Ascending aorta (tissue), 2 donors: ENCODE results near the gene ACOT4. TPM values are rescaled to one million over a fixed set of nuclear protein-coding genes. Genes with fewer than 3 reads are reported as not detected.
"Not testable (repeated sequence)": the region's sequence is repeated elsewhere in the genome, so short reads cannot be mapped to it uniquely, and the experiment has no call there.

Experiments
- DNase-seq, 2 donors: peaks; one replicate each; pipeline ENCODE4 v3.0.0-alpha.2; 2019; ENCODE audit warnings: low spot score in 2 of 2
- H3K27ac ChIP-seq, 2 donors: fragments of 200-600 bp; sonication (generic); one replicate each; pipeline ENCODE4 v1.5.1; 2016 to 2017; ENCODE audit warnings: mild to moderate bottlenecking in 1 of 2
- H3K27me3 ChIP-seq: fragments of 200-600 bp; sonication (generic); one replicate; pipeline ENCODE4 v1.5.1; 2017
- H3K36me3 ChIP-seq, 2 donors: fragments of 200-600 bp; sonication (generic); one replicate each; pipeline ENCODE4 v1.5.1; 2016
- H3K4me1 ChIP-seq, 2 donors: fragments of 200-600 bp; sonication (generic); one replicate each; pipeline ENCODE4 v1.5.1; 2016 to 2017; ENCODE audit warnings: mild to moderate bottlenecking in 1 of 2
- H3K4me3 ChIP-seq, 2 donors: fragments of 200-600 bp; sonication (generic); one replicate each; pipeline ENCODE4 v1.5.1; 2016 to 2017; ENCODE audit warnings: mild to moderate bottlenecking in 1 of 2
- H3K9me3 ChIP-seq, 2 donors: fragments of 200-600 bp; sonication (generic); one replicate each; pipeline ENCODE4 v1.5.1; 2016
- intact Hi-C: fragments of 100-400 bp; cut with DNase I; formaldehyde crosslinking; loops from one replicate; pipeline ENCODE4 v1.15.1; 2023
- total RNA-seq: library from RNA; depleted of rRNA; stranded (reverse); fragments of >200 nt; gene quantifications from one replicate; pipeline ENCODE4 v1.1.0, GENCODE V29; 2016
- TF ChIP-seq, protein P1 (sequence below), 3 experiments: fragments of 200-600 bp in 2 of 3; fragments of 450-650 bp in 1 of 3; sonication (generic) in 2 of 3; IDR thresholded peaks; one replicate each; pipeline ENCODE4 v1.5.1; 2016 to 2019; ENCODE audit warnings: antibody characterized with exemption in 3 of 3, mild to moderate bottlenecking in 1 of 3, moderate library complexity in 1 of 3

ACOT4 gene, protein sequence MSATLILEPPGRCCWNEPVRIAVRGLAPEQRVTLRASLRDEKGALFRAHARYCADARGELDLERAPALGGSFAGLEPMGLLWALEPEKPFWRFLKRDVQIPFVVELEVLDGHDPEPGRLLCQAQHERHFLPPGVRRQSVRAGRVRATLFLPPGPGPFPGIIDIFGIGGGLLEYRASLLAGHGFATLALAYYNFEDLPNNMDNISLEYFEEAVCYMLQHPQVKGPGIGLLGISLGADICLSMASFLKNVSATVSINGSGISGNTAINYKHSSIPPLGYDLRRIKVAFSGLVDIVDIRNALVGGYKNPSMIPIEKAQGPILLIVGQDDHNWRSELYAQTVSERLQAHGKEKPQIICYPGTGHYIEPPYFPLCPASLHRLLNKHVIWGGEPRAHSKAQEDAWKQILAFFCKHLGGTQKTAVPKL
- total RNA-seq = 1.9 TPM

DNA sequence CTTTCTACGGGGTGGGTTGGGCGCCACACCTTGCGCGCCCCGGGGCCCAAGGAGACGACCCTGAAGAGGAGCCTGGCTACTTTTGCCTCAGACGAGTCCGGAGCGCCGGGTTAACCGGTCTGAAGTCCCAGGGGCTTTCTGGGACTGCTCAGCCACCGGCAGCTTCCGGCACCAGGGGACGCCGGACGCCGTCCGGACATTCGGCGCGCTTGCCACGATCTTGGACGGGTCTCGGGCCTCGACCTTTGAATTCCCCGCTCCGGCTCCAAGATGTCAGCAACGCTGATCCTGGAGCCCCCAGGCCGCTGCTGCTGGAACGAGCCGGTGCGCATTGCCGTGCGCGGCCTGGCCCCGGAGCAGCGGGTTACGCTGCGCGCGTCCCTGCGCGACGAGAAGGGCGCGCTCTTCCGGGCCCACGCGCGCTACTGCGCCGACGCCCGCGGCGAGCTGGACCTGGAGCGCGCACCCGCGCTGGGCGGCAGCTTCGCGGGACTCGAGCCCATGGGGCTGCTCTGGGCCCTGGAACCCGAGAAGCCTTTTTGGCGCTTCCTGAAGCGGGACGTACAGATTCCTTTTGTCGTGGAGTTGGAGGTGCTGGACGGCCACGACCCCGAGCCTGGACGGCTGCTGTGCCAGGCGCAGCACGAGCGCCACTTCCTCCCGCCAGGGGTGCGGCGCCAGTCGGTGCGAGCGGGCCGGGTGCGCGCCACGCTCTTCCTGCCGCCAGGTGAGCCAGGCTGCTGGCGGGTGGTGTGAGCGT is at the start of gene ACOT4:
Gene ACOT4, plus strand, starts transcription at position 184 of the 760 bp plus-strand sequence. Its CDS starts 87 bp downstream, at position 271.
- no peaks in the 10 kb centered on the region for H3K4me1 ChIP-seq
- H3K27ac ChIP-seq = no peak within 1 kb of the TSS
- H3K9me3 ChIP-seq = no peaks in the 10 kb centered on the region
- no peak for DNase-seq
- TF ChIP-seq, protein P1, sequence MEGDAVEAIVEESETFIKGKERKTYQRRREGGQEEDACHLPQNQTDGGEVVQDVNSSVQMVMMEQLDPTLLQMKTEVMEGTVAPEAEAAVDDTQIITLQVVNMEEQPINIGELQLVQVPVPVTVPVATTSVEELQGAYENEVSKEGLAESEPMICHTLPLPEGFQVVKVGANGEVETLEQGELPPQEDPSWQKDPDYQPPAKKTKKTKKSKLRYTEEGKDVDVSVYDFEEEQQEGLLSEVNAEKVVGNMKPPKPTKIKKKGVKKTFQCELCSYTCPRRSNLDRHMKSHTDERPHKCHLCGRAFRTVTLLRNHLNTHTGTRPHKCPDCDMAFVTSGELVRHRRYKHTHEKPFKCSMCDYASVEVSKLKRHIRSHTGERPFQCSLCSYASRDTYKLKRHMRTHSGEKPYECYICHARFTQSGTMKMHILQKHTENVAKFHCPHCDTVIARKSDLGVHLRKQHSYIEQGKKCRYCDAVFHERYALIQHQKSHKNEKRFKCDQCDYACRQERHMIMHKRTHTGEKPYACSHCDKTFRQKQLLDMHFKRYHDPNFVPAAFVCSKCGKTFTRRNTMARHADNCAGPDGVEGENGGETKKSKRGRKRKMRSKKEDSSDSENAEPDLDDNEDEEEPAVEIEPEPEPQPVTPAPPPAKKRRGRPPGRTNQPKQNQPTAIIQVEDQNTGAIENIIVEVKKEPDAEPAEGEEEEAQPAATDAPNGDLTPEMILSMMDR (IDR thresholded peaks at IDR 0.05) = no peak
- H3K4me3 ChIP-seq = peak within 1 kb of the TSS; percentile 66 to 81
- intact Hi-C loops = no loop called here
- H3K36me3 ChIP-seq = no peaks in the 10 kb centered on the region
- H3K27me3 ChIP-seq = no peaks in the 10 kb centered on the region

- DNase-seq, H3K4me3 ChIP-seq, H3K4me1 ChIP-seq, H3K27me3 ChIP-seq, intact Hi-C loops, H3K9me3 ChIP-seq, H3K36me3 ChIP-seq, H3K27ac ChIP-seq: not testable (repeated sequence)
Measured at GRCh38 chr14:73542961-73543360, 48.7 kb upstream of the ACOT4 start.

DNA sequence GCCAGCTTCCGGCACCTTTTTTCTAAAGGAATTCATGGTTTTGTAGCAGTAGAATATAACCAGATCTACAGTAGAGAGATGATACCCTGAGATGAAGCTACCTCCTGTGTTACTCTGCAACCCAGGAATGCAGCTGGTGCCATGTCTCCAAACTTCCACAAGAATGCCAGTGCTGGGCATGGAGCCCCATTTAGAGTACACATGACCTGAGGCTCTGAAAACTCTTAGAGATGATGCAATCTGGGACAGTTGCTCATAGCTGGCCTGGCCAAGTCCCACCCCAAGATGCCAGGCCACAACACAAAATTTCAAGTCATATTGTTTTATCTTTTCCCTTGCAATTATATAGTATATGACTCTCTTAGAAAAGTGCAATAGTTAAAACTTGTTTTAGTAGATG is 46.3 kb upstream of the ACOT4 start:
- H3K36me3 ChIP-seq, DNase-seq, H3K27me3 ChIP-seq, intact Hi-C loops, H3K9me3 ChIP-seq, H3K4me3 ChIP-seq, H3K27ac ChIP-seq, H3K4me1 ChIP-seq: not testable (repeated sequence)

GRCh38 chr14:73549097-73549496 is 42.6 kb upstream of the ACOT4 start:
- H3K36me3 ChIP-seq, DNase-seq, H3K9me3 ChIP-seq, H3K4me1 ChIP-seq, intact Hi-C loops, H3K27ac ChIP-seq, H3K4me3 ChIP-seq, H3K27me3 ChIP-seq: not testable (repeated sequence)

GRCh38 chr14:73549889-73550524 is 41.7 kb upstream of the ACOT4 start:
- H3K9me3 ChIP-seq, H3K4me1 ChIP-seq, H3K36me3 ChIP-seq, H3K4me3 ChIP-seq, H3K27ac ChIP-seq, intact Hi-C loops, DNase-seq, H3K27me3 ChIP-seq: not testable (repeated sequence)

DNA sequence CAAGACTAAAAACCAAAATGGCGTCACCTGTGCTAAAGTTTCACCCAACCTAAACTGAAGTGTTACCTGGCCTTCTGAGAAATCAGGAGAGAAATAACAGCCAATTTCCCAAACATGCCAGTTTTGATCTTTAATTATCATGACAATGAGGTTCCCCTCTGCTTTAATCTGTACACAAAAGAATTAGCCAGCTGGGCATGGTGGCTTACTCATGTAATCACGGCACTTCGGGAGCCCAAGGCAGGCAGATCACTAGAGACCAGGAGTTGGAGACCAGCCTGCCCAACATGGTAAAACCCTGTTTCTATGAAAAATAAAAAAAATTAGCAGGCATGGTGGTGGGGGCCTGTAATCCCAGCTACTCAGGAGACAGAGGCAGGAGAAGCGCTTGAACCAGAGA is 37.8 kb upstream of the ACOT4 start:
- no peaks in the 10 kb centered on the region for H3K9me3 ChIP-seq
- H3K27me3 ChIP-seq = no peaks in the 10 kb centered on the region
- no peak overlapping the region for H3K27ac ChIP-seq
- H3K4me1 ChIP-seq = no peaks in the 10 kb centered on the region
- intact Hi-C loops = no loop called here
- no peak for DNase-seq
- TF ChIP-seq, protein P1 (IDR thresholded peaks at IDR 0.05) = no peak
- no peaks in the 10 kb centered on the region for H3K36me3 ChIP-seq
- no peak overlapping the region for H3K4me3 ChIP-seq

DNA sequence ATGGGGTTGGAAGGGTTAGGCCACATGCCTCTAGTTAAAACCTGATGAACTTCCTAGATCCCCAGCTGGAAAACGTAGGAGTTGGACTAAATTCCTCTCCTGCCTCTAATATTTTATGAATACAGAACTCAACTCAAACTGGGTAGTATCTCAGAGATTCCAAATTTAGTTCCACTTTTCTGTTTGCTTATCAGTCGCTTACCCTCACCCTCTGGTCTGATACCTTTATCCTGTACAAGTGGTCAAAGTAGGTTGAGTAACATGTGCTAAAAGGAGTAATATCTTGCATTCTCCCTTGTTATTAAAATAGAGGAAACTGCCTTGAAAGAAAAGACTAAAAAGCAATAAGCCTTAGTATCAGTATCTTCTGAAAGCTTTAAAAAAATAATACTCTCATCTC is 34.5 kb upstream of the ACOT4 start:
- H3K27me3 ChIP-seq, DNase-seq, H3K4me3 ChIP-seq, H3K4me1 ChIP-seq, H3K36me3 ChIP-seq, intact Hi-C loops, H3K9me3 ChIP-seq, H3K27ac ChIP-seq: not testable (repeated sequence)

DNA sequence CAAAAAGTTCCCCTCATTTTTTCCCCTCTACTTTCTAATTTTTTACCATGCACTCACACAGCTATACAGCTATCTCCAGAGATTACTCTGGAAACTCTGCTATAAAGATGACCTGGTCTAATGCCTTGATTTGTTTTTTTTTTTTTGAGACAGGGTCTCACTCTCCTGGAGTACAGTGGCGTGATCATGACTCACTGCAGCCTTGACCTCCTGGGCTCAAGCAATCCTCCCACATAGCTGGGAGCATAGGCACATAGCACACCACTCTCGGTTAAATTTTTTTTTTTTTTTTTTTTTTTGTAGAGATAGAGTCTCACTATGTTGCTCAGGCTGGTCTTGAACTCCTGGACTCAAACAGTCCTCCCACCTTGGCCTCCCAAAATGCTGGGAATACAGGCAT is 33.4 kb upstream of the ACOT4 start:
- H3K9me3 ChIP-seq, DNase-seq, H3K27me3 ChIP-seq, H3K4me1 ChIP-seq, H3K4me3 ChIP-seq, H3K36me3 ChIP-seq, intact Hi-C loops, H3K27ac ChIP-seq: not testable (repeated sequence)

GRCh38 chr14:73562256-73562655 is 29.4 kb upstream of the ACOT4 start:
- H3K36me3 ChIP-seq, H3K27ac ChIP-seq, H3K4me1 ChIP-seq, DNase-seq, intact Hi-C loops, H3K9me3 ChIP-seq, H3K27me3 ChIP-seq, H3K4me3 ChIP-seq: not testable (repeated sequence)

DNA sequence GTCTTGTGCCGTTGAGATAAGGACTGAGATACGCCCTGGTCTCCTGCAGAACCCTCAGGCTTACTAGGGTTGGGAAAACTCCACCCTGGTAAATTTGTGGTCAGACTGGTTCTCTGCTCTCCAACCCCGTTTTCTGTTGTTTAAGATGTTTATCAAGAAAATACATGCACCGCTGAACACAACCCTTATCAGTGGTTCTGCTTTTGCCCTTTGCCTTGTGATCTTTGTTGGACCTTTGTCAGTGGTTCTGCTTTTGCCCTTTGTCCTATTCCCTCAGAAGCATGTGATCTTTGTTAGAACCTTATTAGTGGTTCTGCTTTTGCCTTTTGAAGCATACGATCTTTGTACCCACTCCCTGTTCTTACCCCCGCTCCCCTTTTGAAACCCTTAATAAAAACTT is 29.0 kb upstream of the ACOT4 start:
- peaks cover 0 to 12% of the 10 kb centered on the region in 2 donors for H3K4me1 ChIP-seq
- intact Hi-C loops, H3K36me3 ChIP-seq, H3K27me3 ChIP-seq, DNase-seq, H3K27ac ChIP-seq, H3K9me3 ChIP-seq, H3K4me3 ChIP-seq: not testable (repeated sequence)

GRCh38 chr14:73566431-73566830 is 25.2 kb upstream of the ACOT4 start:
- intact Hi-C loops = loop anchor here (5.0 kb wide), 1 partner anchor 44 kb away; no protein-coding TSS in a partner anchor
- not testable (repeated sequence) for H3K9me3 ChIP-seq, H3K36me3 ChIP-seq, H3K27ac ChIP-seq, DNase-seq, H3K27me3 ChIP-seq
- Histone ChIP-seq H3K4me3 (peak overlapping the region in 1 of 2 donors; percentile 83), H3K4me1 (peaks cover 0 to 26% of the 10 kb centered on the region in 2 donors)
